GM12878 (cell line): ENCODE measurements around the gene FKBP4.

ENCODE experiments used
- E4F1 ChIP-seq: fragments of 450-650 bp; IDR thresholded peaks from 2 replicates; pipeline ENCODE4 v1.6.1; 2018; ENCODE audit warnings: borderline replicate concordance, mild to moderate bottlenecking; ENCODE audit not compliant: partially characterized antibody
- HDAC6 ChIP-seq: fragments of 200-600 bp; sonication (generic); IDR thresholded peaks from one replicate; pipeline ENCODE4 v1.8.0; 2017; ENCODE audit warnings: antibody characterized with exemption; ENCODE audit not compliant: unreplicated experiment
- POLR2AphosphoS5 ChIP-seq: IDR thresholded peaks from 2 replicates; pipeline ENCODE4 v1.6.1; 2011; ENCODE audit warnings: mild to moderate bottlenecking, low read length, inconsistent platforms
- RFX5 ChIP-seq: IDR thresholded peaks from 2 replicates; pipeline ENCODE4 v1.6.1; 2011; ENCODE audit warnings: low read depth, low read length, improper control_type of control experiment
- SRF ChIP-seq, 2 experiments: IDR thresholded peaks; 2 replicates each; pipeline ENCODE4 v1.6.1; 2011; ENCODE audit warnings: low read depth in 2 of 2, low read length in 2 of 2, mild to moderate bottlenecking in 1 of 2, moderate library complexity in 1 of 2
- TAF1 ChIP-seq: IDR thresholded peaks from 2 replicates; pipeline ENCODE4 v1.6.1; 2011; ENCODE audit warnings: mild to moderate bottlenecking, low read depth, low read length, borderline replicate concordance
- YY1 ChIP-seq: IDR thresholded peaks from 2 replicates; pipeline ENCODE4 v1.6.1; 2011; ENCODE audit warnings: low read depth, mild to moderate bottlenecking, low read length
- ZNF274 ChIP-seq: IDR thresholded peaks from one replicate; pipeline ENCODE4 v1.8.0; 2011; ENCODE audit not compliant: insufficient read length, insufficient read depth

GRCh38 chr12:2751230-2751629 lies 43.5 kb upstream of the FKBP4 start:
- no peak for TF ChIP-seq ZNF274
- TF ChIP-seq HDAC6, result no peak
- no peak for TF ChIP-seq RFX5
- TF ChIP-seq POLR2AphosphoS5, result no peak
- TF ChIP-seq YY1, result no peak
- no peak for TF ChIP-seq SRF (IDR thresholded peaks at IDR 0.05; ENCODE audit: low read depth in 2 of 2, low read length in 2 of 2)
- TF ChIP-seq E4F1, result no peak
- no peak for TF ChIP-seq TAF1
